Fibroblast of lung (primary cell): ENCODE data around the gene DENND2D.

Experiments
- CTCF ChIP-seq, 2 donors: IDR thresholded peaks in 1 of 2; conservative IDR thresholded peaks in 1 of 2; 1 replicate in 1 of 2; 2 replicates in 1 of 2; pipeline ENCODE4 v1.5.1; 2011 to 2012; ENCODE audit warnings: low read length in 2 of 2, control low read depth in 1 of 2, inconsistent platforms in 1 of 2, low read depth in 1 of 2, mild to moderate bottlenecking in 1 of 2
- EZH2 ChIP-seq: IDR thresholded peaks from 2 replicates; pipeline ENCODE4 v1.5.1; 2012; ENCODE audit warnings: low read length, control low read depth, mild to moderate bottlenecking; ENCODE audit errors: missing control alignments

GRCh38 chr1:111142356-111142975 lies 58.0 kb downstream of the DENND2D start:
- TF ChIP-seq CTCF (conservative IDR thresholded peaks at IDR 0.05 in 1 of 2, IDR thresholded peaks at IDR 0.05 in 1 of 2; ENCODE audit: low read depth in 1 of 2, low read length in 2 of 2) (no peak), EZH2 (no peak)
